Nephron progenitor cell (in vitro differentiated cells): ENCODE data around the gene ELP5.

ENCODE experiments used
- DNase-seq: peaks from one replicate; pipeline ENCODE4 v3.0.0; 2021
- H3K27ac Mint-ChIP-seq: 2 replicates; pipeline ENCODE4 v1.8.0; 2021; ENCODE audit warnings: mild to moderate bottlenecking, moderate library complexity, mixed read lengths
- H3K27me3 Mint-ChIP-seq: 2 replicates; pipeline ENCODE4 v1.8.0; 2021; ENCODE audit warnings: mild to moderate bottlenecking, low read depth, mixed read lengths; ENCODE audit not compliant: poor library complexity
- H3K36me3 Mint-ChIP-seq: 2 replicates; pipeline ENCODE4 v1.8.0; 2021; ENCODE audit warnings: low read depth, mixed read lengths
- H3K4me1 Mint-ChIP-seq: 2 replicates; pipeline ENCODE4 v1.8.0; 2021; ENCODE audit warnings: mixed read lengths
- H3K4me3 Mint-ChIP-seq: 2 replicates; pipeline ENCODE4 v1.8.0; 2021; ENCODE audit warnings: mild to moderate bottlenecking, moderate library complexity, mixed read lengths
- H3K9me3 Mint-ChIP-seq: 2 replicates; pipeline ENCODE4 v1.8.0; 2021; ENCODE audit warnings: mild to moderate bottlenecking, moderate library complexity, mixed read lengths
- CTCF ChIP-seq: fragments of 200-600 bp; sonication (generic); IDR thresholded peaks from 2 replicates; pipeline ENCODE4 v1.5.0; 2021; ENCODE audit warnings: antibody characterized with exemption

The ELP5 gene

GRCh38 chr17:7260151-7260550 lies 8.1 kb downstream of the ELP5 start:
- peaks cover 35% of the 10 kb centered on the region for H3K36me3 Mint-ChIP-seq

GRCh38 chr17:7260651-7261378 lies 8.8 kb downstream of the ELP5 start:
- H3K27me3 Mint-ChIP-seq: peaks cover 66% of the 10 kb centered on the region
- H3K4me1 Mint-ChIP-seq: peaks cover 22% of the 10 kb centered on the region
- H3K27ac Mint-ChIP-seq: no peak overlapping the region
- DNase-seq: peak; percentile 56
- H3K36me3 Mint-ChIP-seq: peaks cover 35% of the 10 kb centered on the region
- TF ChIP-seq CTCF: no peak
- H3K4me3 Mint-ChIP-seq: peak overlapping the region; percentile 70
- H3K9me3 Mint-ChIP-seq: no peaks in the 10 kb centered on the region

More at GRCh38 chr17:7260151-7260550, 8.1 kb downstream of the ELP5 start:
- H3K27ac Mint-ChIP-seq: no peak overlapping the region
- peaks cover 22% of the 10 kb centered on the region for H3K4me1 Mint-ChIP-seq
- peak overlapping the region; percentile 52 for H3K4me3 Mint-ChIP-seq
- TF ChIP-seq CTCF: no peak
- H3K9me3 Mint-ChIP-seq: no peaks in the 10 kb centered on the region
- DNase-seq: no peak
- H3K27me3 Mint-ChIP-seq: peaks cover 61% of the 10 kb centered on the region

- peaks cover 30% of the 10 kb centered on the region for H3K36me3 Mint-ChIP-seq
- no peaks in the 10 kb centered on the region for H3K9me3 Mint-ChIP-seq
- peak; percentile 25 for DNase-seq
- H3K4me3 Mint-ChIP-seq: peak overlapping the region; percentile 70
- no peak overlapping the region for H3K27ac Mint-ChIP-seq
- peaks cover 74% of the 10 kb centered on the region for H3K27me3 Mint-ChIP-seq
- peaks cover 22% of the 10 kb centered on the region for H3K4me1 Mint-ChIP-seq
- TF ChIP-seq CTCF: no peak
These were observed 9.6 kb downstream of the ELP5 start for GRCh38 chr17:7261379-7262191.

- H3K9me3 Mint-ChIP-seq: no peaks in the 10 kb centered on the region
- DNase-seq: peak; percentile 22
- peaks cover 23% of the 10 kb centered on the region for H3K36me3 Mint-ChIP-seq
- H3K27me3 Mint-ChIP-seq: peaks cover 82% of the 10 kb centered on the region
- peaks cover 26% of the 10 kb centered on the region for H3K4me1 Mint-ChIP-seq
- no peak for TF ChIP-seq CTCF
- H3K27ac Mint-ChIP-seq: no peak within 1 kb of the TSS
- peak within 1 kb of the TSS; percentile 85 for H3K4me3 Mint-ChIP-seq
These were observed 10.3 kb downstream of the ELP5 start, which contains the start of gene CLDN7 for GRCh38 chr17:7262192-7262934. Gene CLDN7 (minus strand): TSS chr17:7262478. CDS start chr17:7262043, 435 bp downstream.

GRCh38 chr17:7262935-7263800 lies 11.2 kb downstream of the ELP5 start:
- peak; percentile 61 for DNase-seq
- Mint-ChIP-seq H3K4me1 (peaks cover 26% of the 10 kb centered on the region), H3K27me3 (peaks cover 88% of the 10 kb centered on the region), H3K27ac (no peak overlapping the region), H3K36me3 (peaks cover 19% of the 10 kb centered on the region), H3K4me3 (peak overlapping the region; percentile 85), H3K9me3 (no peaks in the 10 kb centered on the region)
- no peak for TF ChIP-seq CTCF
